CMK (cell line): ENCODE measurements around the gene SREBF2.

Experiments used
- DNase-seq: peaks from one replicate; pipeline ENCODE4 v3.0.0-alpha.2; 2010; ENCODE audit warnings: low read depth

SREBF2 gene

DNA sequence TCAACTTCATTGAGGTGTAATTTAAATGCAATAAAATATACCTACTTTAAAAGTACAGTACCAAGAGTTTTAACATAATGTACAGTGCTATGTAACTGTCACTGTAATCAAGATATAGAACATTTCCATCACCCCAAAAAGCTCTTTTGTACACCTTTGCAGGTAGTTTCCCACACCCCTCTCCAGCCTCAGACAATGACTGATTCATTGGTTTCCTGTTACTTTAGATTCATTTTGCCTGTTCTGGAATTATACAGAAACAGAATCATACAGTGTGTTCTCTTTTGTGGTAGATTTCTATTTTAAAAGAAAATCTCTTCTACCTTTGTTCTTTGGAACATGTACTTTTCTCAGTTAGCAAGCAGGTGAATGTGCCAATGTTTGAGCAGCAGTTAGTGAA, 43.8 kb downstream of the SREBF2 start:
- no peak for DNase-seq

- no peak for DNase-seq
These were observed 47.7 kb downstream of the SREBF2 start for GRCh38 chr22:41880653-41881052.

DNA sequence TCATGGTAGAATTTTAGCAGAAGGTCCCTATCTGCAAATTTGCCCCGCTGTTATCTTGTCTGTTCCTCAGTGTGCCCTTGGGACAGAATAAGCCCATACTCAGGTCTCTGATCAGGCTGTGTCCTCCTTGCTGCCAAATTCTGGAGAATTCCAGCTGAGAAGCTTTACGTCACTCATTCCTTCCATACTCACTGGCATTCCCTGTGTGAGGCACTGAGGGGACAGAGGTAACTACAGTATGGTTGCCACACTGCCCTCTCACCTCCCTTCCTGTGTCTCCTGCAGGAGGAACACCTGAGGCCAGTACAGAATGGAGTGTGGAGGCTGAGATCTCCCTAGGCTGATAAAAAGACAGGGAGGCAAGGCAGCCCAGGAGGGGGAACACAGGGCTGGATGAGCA, 50.5 kb downstream of the SREBF2 start:
- no peak for DNase-seq

GRCh38 chr22:41885116-41885515, 52.2 kb downstream of the SREBF2 start:
- no peak for DNase-seq

DNA sequence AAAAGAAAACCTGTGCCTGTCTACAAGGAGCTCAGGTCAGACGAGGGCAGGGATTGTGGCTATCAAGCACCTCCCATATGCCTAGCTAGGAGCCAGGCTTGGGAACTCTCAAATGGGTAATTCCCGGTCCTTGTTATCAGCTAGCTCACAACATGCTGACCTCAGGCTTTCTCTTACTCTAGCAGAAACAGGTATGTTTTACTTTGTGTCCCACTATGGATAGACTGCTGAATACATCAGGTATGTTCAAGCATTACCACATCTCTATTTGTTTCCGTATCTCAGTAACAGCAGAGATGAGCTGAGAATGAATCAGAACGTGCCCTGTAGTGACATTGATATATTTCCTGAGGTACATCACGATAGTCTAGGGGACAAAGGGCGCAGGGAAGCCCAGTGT, 52.6 kb downstream of the SREBF2 start:
- DNase-seq: no peak

DNA sequence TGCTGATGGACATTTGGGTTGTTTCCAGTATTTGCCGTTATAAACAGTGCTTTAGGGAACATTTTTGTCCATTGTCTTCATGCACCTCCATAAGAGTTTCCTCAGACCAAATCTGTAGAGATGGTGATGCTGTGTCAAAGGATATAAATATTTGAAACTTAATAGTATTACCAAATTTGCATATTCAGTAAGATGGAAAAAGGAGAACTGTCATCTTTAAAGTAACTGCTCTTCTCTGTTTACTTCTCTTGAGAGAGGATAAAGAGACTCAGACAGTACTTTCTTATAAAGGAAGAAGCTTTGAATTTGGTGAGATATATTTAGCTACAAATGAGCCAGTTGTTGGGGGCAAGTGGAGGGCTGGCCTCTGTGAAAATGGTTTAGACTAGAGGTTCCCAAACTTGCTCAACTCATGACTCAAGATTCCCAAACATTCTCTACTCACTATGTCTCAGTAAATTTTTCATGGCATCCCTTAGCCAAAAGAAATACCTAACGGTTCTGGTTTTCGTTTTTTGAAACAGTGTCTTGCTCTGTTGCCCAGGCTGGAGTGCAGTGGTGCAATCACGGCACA, 55.8 kb downstream of the SREBF2 start:
- no peak for DNase-seq

DNA sequence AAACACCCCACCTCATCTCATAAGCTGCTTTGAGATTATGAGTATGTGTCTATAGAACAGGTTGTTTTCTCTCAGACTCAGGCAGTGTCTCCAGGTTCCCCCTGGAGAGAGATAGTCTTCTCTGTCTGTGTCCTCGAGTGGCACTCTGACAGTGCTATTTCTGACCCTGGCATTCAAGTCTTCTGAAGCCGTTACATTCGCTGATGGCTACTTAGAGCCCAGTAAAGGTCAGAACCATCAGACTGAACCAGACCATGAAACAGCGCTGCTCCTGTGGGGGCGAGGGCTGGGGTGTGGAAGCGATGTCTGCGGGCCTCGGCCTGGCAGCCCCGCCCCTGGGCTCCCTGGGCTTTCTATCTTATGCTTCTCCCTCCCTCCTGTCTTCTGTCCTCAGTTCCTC, 58.5 kb downstream of the SREBF2 start:
- DNase-seq: no peak

- DNase-seq: no peak
These were observed 59.8 kb downstream of the SREBF2 start for GRCh38 chr22:41892721-41893120.

DNA sequence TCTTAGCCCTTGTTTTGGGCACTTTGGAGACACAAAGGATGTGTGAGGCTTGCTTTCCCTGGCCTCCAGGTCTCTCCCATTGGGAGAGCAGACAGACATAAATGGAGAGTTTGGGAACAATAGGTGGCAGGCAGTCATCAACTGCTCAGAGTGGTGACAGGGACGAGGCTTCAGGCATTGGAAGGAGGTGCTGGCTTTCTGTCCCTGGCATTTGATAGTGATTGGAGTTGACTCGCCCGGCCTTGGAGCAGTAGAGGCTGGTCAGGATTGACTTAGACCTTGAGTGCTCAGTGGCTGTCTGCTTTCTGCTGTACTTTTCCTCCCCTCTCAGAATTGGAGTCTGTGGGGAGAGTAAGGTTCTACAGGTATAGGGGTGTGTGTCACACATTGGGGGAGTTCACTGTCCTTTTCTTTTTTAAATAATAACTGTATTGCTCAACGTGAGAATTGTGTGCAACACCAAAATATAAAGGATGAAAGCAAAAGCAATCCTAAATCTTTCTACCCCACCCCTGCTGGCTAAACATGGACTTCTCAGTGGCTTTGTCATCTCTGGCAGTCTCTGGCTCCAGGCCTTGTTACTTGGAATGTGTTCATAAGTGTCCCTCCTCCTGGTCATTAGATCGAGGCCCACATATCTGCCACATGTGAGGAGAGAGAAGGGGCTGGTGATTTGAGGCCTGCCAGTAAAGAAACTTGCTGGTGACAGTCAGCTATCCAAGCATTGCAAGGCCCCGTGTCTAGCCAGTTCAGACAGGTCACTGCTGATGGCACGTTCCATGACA, 60.9 kb downstream of the SREBF2 start:
- no peak for DNase-seq

- no peak for DNase-seq
These were observed 65.7 kb downstream of the SREBF2 start for GRCh38 chr22:41898645-41899044.

GRCh38 chr22:41899110-41899509, 66.2 kb downstream of the SREBF2 start:
- DNase-seq: no peak

DNA sequence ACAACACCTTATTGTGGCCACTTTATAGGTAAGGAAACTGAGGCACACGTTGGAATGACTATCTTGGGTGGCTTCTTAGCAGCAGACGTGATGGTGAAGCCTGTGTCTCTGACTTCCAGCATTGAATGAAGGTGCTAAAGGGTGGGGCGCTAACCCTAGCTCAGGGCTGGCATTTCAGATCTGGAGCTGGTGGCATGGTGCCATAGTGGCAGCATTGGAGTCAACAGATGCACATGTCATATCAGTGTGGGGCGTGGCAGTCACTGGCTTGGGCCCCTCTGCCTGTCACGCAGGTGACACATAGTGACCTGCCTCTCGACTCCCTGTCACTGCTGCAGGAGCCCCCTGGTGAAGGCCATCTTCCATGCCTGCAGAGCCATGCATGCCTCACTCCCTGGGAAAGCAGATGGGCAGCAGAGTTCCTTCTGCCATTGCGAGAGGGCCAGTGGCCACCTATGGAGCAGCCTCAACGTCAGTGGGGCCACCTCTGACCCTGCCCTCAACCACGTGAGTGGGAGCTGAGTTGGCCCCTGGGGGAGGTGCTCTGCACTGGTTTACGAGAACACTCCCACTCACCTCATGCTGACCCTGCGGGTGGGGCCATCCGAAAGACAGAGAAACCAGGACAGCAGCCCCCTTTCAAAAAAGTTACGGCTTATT, 67.2 kb downstream of the SREBF2 start:
- no peak for DNase-seq

DNA sequence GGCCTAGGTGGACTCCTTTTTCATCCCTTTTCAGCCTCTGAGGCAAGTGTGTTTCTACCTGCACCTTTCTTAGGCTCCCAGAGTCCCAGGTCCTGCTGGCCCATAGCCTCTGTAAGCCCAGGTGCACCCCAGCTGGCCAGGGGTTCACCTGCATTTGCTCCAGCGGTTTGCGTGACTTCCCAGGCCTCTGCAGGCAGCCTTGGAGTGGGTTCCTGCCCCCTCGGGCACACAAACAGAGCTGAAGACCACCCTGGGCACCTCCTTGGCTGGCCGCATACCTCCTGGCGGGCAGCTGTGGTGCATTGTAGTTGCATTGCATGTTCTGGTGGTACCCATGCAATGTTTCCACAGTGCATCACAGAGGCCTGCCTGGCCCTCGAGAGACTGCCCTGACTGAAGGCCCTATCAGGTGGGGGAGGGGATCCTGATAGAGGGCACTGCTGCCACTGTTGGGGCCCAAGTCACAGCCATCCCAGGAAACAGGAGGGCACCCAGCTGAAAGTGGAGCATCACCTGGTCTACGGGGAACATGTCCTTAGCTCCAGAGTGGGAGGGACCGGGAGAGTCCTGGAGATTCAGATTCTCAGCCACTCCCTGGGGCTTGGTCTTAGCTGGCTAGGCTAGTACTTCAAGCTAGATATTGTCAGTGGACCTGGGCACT, 67.9 kb downstream of the SREBF2 start:
- DNase-seq: no peak

DNA sequence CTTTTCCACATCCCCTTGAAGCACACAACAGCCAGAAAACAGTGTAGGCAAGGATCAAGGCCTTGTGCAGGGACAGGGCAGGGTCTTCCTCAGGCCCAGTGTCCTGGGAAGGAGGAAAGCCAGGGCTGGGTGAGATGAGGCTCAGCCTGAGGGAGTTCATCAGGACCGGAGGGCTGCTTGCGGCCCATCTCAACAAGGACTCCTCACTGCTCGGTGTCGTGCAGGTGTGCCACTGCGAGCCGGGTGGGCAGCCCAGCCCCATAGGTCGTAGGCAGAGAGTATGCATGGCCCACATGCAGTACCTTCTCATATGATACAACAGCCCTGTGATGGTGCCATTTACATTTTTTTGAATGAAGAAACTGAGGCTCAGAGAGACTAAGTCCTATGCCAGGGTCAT, 69.1 kb downstream of the SREBF2 start:
- DNase-seq: no peak

- DNase-seq: no peak
These were observed 70.1 kb downstream of the SREBF2 start for GRCh38 chr22:41902932-41903421.

DNA sequence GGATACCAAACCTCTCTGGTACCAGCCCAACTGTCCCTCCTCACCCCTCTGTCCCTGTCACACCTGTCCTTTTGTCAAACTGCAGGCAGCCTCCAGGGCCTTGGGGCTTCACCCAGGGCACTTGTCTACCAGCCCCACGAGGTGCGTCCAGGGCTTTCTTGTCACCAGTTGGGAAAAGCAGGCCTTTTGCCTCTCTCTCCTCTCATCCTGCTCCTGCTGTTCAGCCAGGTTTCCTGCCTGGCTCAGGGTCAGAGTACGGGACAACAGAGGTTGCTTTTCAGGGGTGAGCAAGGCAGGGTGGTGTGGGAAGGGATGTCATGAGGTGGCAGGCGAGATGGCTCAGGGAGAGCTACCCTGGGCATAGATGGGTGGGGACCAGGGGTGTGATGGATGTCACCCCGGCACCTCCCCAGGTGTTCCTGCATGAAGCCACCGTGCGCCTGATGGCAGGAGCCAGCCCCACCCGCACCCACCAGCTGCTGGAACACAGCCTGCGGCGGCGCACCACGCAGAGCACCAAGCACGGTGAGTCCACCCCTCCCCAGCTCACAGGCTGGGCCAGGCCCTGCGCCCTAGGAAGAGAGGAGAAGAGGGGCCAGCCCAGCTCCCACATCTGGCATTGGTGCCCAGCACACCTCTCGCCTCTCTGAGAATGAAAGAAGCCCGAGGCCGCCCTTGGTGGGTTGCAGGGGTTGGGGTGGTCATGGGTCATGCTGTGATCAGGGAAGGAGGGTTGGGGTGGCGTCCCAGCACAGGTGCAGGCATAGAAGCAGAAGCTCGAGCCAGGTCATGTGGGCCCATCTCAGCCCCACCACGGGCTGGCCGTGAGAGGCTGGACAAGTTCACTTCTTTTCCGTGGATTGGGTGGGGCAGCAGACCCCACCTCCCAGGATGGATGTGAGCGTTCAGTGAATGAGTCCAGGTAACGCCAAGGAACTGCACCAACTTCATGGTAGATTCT, 71.8 kb downstream of the SREBF2 start:
- no peak for DNase-seq

DNA sequence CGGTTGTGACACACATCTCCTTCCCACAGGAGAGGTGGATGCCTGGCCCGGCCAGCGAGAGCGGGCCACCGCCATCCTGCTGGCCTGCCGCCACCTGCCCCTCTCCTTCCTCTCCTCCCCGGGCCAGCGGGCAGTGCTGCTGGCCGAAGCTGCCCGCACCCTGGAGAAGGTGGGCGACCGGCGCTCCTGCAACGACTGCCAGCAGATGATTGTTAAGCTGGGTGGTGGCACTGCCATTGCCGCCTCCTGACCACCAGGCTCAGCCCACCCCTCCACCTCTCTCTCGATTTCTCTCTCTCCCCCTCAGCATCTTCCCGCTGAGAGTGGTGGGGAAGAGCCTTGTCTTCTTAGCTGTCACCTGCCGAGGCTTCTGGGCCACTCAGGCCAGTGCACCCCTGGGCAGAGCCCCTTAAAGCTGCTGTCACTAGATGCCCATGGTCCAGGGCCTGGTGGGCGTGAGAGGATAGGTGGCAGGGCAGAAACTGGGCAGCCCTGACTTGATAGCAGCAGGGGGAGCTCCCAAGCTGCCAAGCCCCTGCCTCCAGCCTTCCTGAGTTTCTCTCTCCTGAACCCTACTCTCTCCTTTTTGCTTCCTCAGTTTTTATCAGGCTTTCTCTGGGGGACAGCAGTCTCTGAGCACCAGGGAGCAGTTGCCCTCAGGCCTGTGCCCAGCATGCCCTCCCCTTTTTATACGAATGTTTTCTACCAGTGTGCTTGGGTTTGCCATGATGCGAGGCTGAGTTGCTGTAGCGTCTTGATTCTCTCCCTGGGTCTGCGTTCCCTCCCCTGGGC, 72.7 kb downstream of the SREBF2 start:
- no peak for DNase-seq

- no peak for DNase-seq
These were observed 73.9 kb downstream of the SREBF2 start for GRCh38 chr22:41906822-41907221.

- no peak for DNase-seq
These were observed 74.8 kb downstream of the SREBF2 start for GRCh38 chr22:41907436-41908401.
